Measurements from ENCODE around the gene SLC25A25.

The SLC25A25 gene

DNA sequence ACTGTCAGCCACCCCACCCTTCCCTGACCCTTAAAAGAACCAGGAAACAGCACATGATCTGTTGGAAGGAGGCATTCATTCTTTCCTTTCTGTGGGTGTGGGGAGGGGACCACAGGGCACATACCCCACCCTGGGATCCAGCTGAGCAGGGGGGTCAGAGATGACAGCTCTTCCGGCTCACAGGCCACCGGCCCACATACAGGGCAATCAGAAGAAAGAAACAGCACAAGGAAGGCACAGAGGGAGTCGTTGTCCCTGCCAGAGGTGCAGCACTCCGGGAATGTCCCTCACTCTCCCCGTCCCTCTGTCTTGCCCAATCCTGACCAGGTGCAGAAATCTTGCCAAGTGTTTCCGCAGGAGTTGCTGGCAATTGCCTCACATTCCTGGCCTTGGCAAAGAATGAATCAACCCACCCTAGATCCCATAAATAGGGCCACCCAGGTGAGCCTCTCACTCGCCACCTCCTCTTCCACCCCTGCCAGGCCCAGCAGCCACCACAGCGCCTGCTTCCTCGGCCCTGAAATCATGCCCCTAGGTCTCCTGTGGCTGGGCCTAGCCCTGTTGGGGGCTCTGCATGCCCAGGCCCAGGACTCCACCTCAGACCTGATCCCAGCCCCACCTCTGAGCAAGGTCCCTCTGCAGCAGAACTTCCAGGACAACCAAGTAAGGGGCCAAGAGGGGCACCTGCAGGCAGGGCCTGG, 81.1 kb downstream of the SLC25A25 start, which contains the start of gene LCN2:
TSS of gene LCN2 (plus strand) at position 453 of the 701 bp plus-strand sequence. CDS start at position 526, 73 bp downstream.
- peak; percentile 35 for DNase-seq

DNA sequence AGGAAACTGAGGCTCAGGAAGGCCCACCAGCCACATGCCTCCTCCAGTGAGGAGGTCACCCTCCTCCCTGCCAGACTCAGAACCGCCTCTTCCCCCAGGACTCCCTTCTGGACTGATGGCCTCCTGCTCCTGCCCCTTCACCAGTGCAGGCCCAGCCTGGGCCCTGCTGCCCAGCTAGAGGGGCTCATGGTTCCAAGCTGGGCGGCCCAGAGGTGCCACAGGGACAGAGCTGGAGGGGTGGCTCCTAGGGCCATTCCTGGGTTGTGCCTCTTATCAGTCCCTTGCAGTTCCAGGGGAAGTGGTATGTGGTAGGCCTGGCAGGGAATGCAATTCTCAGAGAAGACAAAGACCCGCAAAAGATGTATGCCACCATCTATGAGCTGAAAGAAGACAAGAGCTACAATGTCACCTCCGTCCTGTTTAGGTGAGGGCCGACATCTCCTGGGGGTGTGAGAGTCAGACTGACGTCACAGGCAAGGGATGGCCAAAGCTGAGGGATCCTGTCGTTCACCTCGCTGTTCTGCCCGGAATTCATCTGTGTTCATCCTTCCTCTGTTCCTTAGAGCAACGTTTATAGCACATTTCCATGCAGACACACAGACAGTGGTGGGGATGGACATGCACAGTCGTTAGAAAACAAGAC, 82.0 kb downstream of the SLC25A25 start:
- no peak for DNase-seq

DNA sequence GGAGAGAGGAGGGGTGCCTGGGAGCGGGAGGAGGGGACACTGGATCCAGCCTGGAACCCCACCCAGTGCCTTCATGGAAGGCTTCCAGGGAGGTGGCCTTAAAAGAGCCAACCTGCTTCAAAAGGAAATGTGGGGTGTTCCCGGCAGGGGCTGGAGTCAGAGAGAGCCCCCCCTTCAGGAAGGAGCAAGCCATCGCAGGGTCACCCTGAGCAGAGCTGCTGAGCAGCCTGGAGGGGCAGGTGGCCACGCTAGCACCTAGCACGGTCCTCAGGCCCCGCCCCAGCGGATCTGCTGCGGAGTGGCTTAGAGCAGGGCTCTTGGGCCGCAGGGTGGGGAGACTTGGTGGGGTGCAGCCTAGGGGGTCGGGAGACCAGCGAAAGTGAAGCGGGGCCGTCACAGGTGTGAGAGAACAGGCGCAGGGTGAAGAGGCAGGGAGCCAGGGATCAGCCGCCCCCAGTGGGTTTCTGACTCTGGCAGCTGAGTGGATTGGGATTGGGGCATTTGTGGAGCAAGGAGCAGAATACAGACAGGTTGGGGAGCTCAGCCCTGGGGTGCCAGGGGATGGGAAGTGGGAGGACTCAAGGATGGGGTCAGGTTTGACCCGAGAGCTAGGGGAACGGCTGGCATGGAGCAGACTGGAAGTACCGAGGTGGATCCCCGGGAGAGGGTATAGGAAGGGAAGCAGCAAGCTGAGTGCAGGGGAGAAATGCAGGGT, 82.7 kb downstream of the SLC25A25 start:
- no peak for DNase-seq

DNA sequence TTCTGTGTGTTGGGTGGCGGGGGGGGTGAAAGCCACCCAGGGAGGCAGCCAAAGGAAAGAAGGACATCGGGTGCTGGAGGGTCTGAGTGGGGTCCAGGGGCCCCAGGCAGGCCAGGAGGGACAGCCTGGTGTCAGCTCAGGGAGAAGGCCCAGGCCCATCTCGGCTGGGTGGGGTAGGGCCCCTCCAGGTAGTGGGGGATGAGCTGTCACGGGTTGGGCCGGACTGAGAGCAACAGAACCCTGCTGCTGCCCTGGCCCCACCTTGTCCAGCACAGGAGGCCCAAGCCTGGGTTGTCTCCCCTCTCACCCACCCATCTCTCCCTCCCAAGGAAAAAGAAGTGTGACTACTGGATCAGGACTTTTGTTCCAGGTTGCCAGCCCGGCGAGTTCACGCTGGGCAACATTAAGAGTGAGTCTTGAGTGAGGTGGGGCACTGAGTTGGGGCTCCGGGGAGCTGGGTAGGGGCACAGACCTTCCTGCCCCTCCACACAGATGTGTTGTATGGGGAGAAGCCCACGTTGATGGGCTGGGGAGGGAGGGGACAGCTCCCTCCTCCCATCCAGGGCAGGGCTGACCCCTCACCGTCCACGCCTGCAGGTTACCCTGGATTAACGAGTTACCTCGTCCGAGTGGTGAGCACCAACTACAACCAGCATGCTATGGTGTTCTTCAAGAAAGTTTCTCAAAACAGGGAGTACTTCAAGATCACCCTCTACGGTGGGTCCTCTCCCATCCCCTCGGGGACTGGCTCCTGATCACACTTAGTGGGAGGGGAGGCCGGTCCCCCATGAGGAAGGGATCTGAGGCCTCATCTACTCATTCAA, 83.5 kb downstream of the SLC25A25 start:
- DNase-seq: no peak

DNA sequence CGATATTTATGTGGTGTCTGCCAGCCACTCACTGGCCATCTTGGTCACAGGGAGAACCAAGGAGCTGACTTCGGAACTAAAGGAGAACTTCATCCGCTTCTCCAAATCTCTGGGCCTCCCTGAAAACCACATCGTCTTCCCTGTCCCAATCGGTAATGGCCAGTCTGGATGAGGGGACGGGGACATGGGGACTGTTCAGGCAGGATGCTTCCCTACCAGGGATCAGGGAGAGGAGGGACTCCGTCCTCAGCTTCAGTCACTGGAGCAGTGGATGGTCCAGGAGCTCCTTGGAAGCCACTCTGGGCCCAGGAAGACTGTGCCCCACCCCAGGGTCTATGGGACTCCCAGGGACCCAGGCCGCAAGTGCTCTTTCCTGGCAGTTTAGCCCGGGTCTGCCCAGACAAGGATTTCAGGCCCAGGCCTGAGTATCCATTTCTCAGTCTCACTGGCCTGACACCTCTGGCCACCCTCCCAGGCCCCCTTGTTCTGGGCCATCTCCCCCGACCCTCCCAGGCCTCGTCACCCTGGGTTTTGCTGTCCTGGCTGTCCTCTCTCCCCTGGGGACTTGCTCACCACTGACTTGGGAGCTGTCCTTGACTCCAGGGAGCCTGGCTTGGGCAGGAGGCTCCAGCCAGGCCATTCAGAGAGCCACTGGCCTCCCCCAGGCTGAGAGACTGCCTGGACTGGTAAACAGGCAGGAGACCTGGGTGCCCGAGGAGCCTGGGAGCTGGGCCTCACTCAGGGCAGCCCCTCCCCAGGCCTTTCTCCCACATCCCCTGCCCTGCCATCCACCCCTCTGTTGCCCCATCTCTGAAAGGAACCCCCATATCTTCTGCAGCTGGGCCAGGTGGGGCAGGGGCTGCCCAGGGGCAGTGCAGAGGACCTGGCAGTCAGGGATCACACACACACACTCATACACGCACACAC, 84.4 kb downstream of the SLC25A25 start:
- no peak for DNase-seq

DNA sequence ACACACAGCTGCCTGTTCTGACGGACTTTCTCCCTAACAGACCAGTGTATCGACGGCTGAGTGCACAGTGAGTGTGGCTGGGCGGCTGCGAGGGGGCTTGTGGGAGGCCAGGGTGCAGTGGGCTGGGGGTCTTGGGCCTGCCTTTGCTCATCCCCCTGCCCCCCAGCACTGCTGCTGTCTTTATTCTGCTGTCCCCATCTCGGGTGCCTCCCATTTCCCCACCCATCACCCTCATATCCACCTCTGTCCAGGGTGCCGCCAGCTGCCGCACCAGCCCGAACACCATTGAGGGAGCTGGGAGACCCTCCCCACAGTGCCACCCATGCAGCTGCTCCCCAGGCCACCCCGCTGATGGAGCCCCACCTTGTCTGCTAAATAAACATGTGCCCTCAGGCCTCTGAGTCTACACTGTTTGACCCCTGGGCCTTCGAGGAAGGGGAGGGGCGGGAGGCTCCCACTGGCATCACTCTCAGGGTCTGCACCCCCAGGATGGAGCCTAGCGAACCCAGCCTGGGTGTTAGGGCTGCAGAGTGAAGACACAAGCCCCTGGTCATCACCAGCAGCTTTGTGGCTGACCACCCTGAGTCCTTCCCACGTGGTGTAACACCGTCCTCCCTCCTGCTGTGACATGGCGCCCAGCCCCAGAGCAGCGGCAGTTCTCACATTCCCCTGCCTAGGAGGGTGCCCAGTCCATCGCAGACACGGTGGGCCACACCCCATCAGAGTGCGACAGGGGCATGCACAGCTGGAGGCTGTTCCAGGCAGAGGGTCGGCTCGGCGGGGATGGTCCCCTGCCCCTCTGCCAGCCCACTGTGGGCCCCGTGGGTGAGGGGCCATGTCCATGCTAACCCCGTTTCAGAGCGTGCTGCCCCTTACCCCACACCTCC, 85.3 kb downstream of the SLC25A25 start:
- DNase-seq: no peak

DNA sequence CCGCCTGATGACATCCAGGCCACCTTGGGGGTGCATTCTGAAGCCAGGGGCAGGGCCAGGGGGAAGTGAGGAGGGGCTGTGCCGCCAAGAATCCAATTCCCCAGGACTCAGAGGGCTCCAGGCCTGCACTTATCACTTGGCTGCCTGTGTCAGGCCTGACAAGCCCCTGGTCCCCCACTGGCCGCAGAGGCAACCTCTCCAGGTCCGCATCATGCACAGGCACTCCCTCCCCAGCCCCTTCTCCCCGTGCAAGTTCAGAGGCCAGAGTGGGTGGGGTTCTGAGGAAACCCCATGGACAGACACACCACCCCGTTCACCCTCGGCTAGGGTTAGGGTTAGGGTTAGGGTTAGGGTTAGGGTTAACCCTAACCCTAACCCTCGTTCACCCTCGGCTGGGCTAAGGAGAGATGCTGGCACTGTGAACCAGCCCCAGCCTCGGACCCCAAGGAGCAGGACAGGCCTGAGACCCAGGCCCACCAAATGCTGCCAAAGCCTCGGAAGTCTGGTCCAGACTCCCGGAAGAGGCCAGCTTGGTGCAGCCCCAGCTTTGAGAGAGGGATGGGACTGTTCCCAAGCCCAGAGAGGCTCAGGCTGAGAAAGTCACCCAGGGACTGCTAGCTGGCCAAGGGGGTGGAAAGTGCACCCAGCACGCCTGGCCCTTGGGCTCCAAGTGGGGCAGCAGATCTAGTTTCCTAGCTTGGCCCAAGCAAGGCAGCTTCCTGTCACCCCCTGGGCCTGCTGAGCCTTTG, 86.1 kb downstream of the SLC25A25 start:
- DNase-seq: no peak

DNA sequence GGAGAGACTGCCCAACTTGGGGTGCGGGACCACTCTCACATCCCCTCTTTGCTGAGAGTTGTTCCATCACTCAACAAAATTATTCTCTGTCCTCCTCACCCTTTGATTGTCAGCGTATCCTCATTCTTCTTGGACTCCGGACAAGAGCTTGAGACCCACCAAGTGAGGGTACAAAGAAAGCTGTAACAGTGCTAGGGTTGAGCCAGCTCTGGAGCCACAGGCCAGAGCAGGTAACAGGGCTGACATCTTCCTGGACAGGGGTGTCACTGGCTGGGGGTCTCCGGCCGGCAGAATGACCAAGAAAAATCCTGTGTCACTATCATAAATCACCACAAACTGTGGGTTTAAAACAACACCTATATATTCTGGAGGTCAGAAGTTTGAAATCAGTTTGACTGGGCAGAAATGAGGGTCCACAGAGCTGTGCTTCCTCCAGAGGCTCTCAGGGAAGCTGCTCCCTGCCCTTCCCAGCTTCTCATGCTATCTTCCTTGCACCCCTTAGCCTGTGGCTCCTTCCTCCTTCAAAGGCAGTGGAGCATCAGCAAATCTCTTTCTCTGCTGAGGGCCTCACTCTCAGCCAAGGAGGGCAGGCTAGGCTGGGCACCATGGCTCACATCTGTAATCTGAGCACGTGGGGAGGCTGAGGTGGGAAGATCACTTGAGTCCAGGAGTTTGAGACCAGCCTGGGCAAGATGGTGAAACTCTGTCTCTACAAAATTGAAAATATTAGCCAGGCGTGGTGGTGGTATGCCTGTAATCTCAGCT, 87.9 kb downstream of the SLC25A25 start:
- no peak for DNase-seq

All from left hindlimb (tissue), 1 donor.